Measurements from ENCODE around the gene COL6A2. TPM values are rescaled to one million over a fixed set of nuclear protein-coding genes. Genes with fewer than 3 reads are reported as not detected.
"Not testable (repeated sequence)": the region's sequence is repeated elsewhere in the genome, so short reads cannot be mapped to it uniquely, and the experiment has no call there.

COL6A2 gene
- total RNA-seq, 1 donor from 2014 or later = 157 TPM

GRCh38 chr21:46059195-46059594 is 38.7 kb upstream of the COL6A2 start:
- intact Hi-C loops (cut with micrococcal nuclease) = no loop called here
- H3K27me3 ChIP-seq (ENCODE audit: low read depth) = no peaks in the 10 kb centered on the region
- DNase-seq = no peak
- no peaks in the 10 kb centered on the region for H3K36me3 ChIP-seq
- H3K9me3 ChIP-seq (replicated peaks) = peaks cover 27% of the 10 kb centered on the region
- no peak for TF ChIP-seq CTCF (IDR thresholded peaks at IDR 0.05; ENCODE audit: borderline replicate concordance)
- no peak overlapping the region for H3K4me3 ChIP-seq
- H3K4me1 ChIP-seq = peaks cover 34% of the 10 kb centered on the region
- no peak overlapping the region for H3K27ac ChIP-seq (replicated peaks)

- DNase-seq; H3K27me3 ChIP-seq (ENCODE audit: low read depth); H3K36me3 ChIP-seq; H3K4me3 ChIP-seq; intact Hi-C loops (cut with micrococcal nuclease): not testable (repeated sequence)
- peaks cover 27% of the 10 kb centered on the region for H3K9me3 ChIP-seq (replicated peaks)
- H3K4me1 ChIP-seq = peaks cover 31% of the 10 kb centered on the region
- peak overlapping the region; percentile 88 for H3K27ac ChIP-seq (replicated peaks)
These were observed 38.0 kb upstream of the COL6A2 start for GRCh38 chr21:46059711-46060455.

- Histone ChIP-seq H3K9me3 (replicated peaks) (peaks cover 27% of the 10 kb centered on the region), H3K4me3 (no peak overlapping the region), H3K4me1 (peaks cover 31% of the 10 kb centered on the region), H3K27me3 (ENCODE audit: low read depth) (no peaks in the 10 kb centered on the region), H3K36me3 (no peaks in the 10 kb centered on the region), H3K27ac (replicated peaks) (peak overlapping the region; percentile 88)
- intact Hi-C loops (cut with micrococcal nuclease) = no loop called here
- peak; percentile 75 for DNase-seq
- no peak for TF ChIP-seq CTCF (IDR thresholded peaks at IDR 0.05; ENCODE audit: borderline replicate concordance)
These were observed 37.3 kb upstream of the COL6A2 start for GRCh38 chr21:46060596-46061061.

- intact Hi-C loops (cut with micrococcal nuclease) = no loop called here
- H3K4me3 ChIP-seq = no peak overlapping the region
- no peak for TF ChIP-seq CTCF (IDR thresholded peaks at IDR 0.05; ENCODE audit: borderline replicate concordance)
- H3K4me1 ChIP-seq = peaks cover 31% of the 10 kb centered on the region
- H3K27me3 ChIP-seq (ENCODE audit: low read depth) = no peaks in the 10 kb centered on the region
- no peaks in the 10 kb centered on the region for H3K36me3 ChIP-seq
- H3K27ac ChIP-seq (replicated peaks) = peak overlapping the region; percentile 88
- H3K9me3 ChIP-seq (replicated peaks) = peaks cover 27% of the 10 kb centered on the region
- DNase-seq = no peak
These were observed 36.8 kb upstream of the COL6A2 start for GRCh38 chr21:46061063-46061462.

- Histone ChIP-seq H3K27me3 (ENCODE audit: low read depth) (no peaks in the 10 kb centered on the region), H3K4me3 (no peak overlapping the region), H3K27ac (replicated peaks) (peak overlapping the region; percentile 88), H3K9me3 (replicated peaks) (peaks cover 27% of the 10 kb centered on the region), H3K36me3 (no peaks in the 10 kb centered on the region), H3K4me1 (peaks cover 31% of the 10 kb centered on the region)
- DNase-seq = no peak
- TF ChIP-seq CTCF (IDR thresholded peaks at IDR 0.05; ENCODE audit: borderline replicate concordance) = no peak
- intact Hi-C loops (cut with micrococcal nuclease) = no loop called here
These were observed 36.4 kb upstream of the COL6A2 start for GRCh38 chr21:46061518-46061917.

- DNase-seq = no peak
- Histone ChIP-seq H3K4me1 (peaks cover 31% of the 10 kb centered on the region), H3K27me3 (ENCODE audit: low read depth) (no peaks in the 10 kb centered on the region), H3K36me3 (no peaks in the 10 kb centered on the region), H3K27ac (replicated peaks) (peak overlapping the region; percentile 88), H3K9me3 (replicated peaks) (peaks cover 27% of the 10 kb centered on the region), H3K4me3 (no peak overlapping the region)
- intact Hi-C loops (cut with micrococcal nuclease) = no loop called here
- TF ChIP-seq CTCF (IDR thresholded peaks at IDR 0.05; ENCODE audit: borderline replicate concordance) = no peak
These were observed 36.0 kb upstream of the COL6A2 start for GRCh38 chr21:46061950-46062349.
